Right lobe of liver (tissue), 6 donors: ENCODE data around the gene FOSB. TPM values are rescaled to one million over a fixed set of nuclear protein-coding genes. Genes with fewer than 3 reads are reported as not detected.

Experiments used
- ATAC-seq, 4 donors: fragments of 200-7000 bp; cut with Tn5 transposase; one replicate each; pipeline ENCODE4 v1.9.1; 2020; ENCODE audit warnings: mild to moderate bottlenecking in 4 of 4, moderate library complexity in 4 of 4
- DNase-seq, 3 donors: peaks; one replicate each; pipeline ENCODE4 v3.0.0-alpha.2; 2020
- H3K27ac ChIP-seq, 3 donors: fragments of 200-600 bp; one replicate each; pipeline ENCODE4 v1.8.0; 2022
- H3K27me3 ChIP-seq, 2 donors: fragments of 200-600 bp; one replicate each; pipeline ENCODE4 v1.8.0; 2022
- H3K36me3 ChIP-seq, 4 donors: fragments of 200-600 bp; sonication (generic) in 1 of 4; one replicate each; pipeline versions ENCODE4 v1.5.1 to v1.8.0; 2017 to 2022; ENCODE audit warnings: control low read depth in 1 of 4
- H3K4me1 ChIP-seq, 4 donors: fragments of 200-600 bp; sonication (generic) in 1 of 4; one replicate each; pipeline versions ENCODE4 v1.5.1 to v1.8.0; 2017 to 2022; ENCODE audit warnings: control low read depth in 1 of 4
- H3K4me3 ChIP-seq, 3 donors: fragments of 200-600 bp; one replicate each; pipeline ENCODE4 v1.8.0; 2022
- H3K9me3 ChIP-seq, 4 donors: fragments of 200-600 bp; sonication (generic) in 1 of 4; one replicate each; pipeline versions ENCODE4 v1.5.1 to v1.8.0; 2017 to 2022; ENCODE audit warnings: control low read depth in 1 of 4
- CTCF ChIP-seq, 4 donors: fragments of 200-600 bp in 3 of 4; fragments of 450-650 bp in 1 of 4; IDR thresholded peaks; one replicate each; pipeline versions ENCODE4 v1.5.1 to v1.8.0; 2016 to 2022; ENCODE audit warnings: antibody characterized with exemption in 4 of 4, mild to moderate bottlenecking in 2 of 4
- POLR2A ChIP-seq: fragments of 450-650 bp; IDR thresholded peaks from one replicate; pipeline ENCODE4 v1.6.1; 2017; ENCODE audit warnings: antibody characterized with exemption, mild to moderate bottlenecking
- WGBS: methylation state at CpG from one replicate; pipeline ENCODE4 v1.1.6; 2018; ENCODE audit warnings: low coverage, low lambda C conversion rate; ENCODE audit not compliant: insufficient coverage; ENCODE audit errors: missing lambda C conversion rate; 5-methylcytosine and 5-hydroxymethylcytosine counted together
- intact Hi-C, 2 donors: fragments of 100-400 bp; cut with DNase I; formaldehyde crosslinking; loops; one replicate each; pipeline versions ENCODE4 v1.11.2 to v1.14.1; 2022
- microRNA-seq, 2 donors: library from miRNA; unstranded; fragments of <30 nt; microRNA quantifications; one replicate each; pipeline ENCODE4, GENCODE V29; 2019 to 2020
- small RNA-seq, 2 experiments: library from RNA; depleted of rRNA; stranded (forward); fragments of <200 nt; gene quantifications; one replicate each; pipeline ENCODE3, GENCODE V24; 2016
- total RNA-seq, 6 experiments: library from RNA; depleted of rRNA in 2 of 6; stranded (reverse); fragments of >200 nt in 2 of 6; fragmentation: NEBNext Ultra II Directional in 3 of 6; extraction: Animal tissue kit (Norgen Biotek cat#: 25700) in 3 of 6; gene quantifications; one replicate each; pipeline versions ENCODE4 v1.1.0 to v1.2.4, GENCODE V29; 2016 to 2023
- donor health status: DM: no; HTN: yes; CAD: no.
- donor health status: DM: no; HTN: no; CAD: no.
- donor health status: DM: no; HTN: no; CAD: no.
- donor health status: DM: no; HTN: yes; CAD: no.
- donor health status: DM: no; HTN: yes; CAD: no.

Gene FOSB
- total RNA-seq, 6 experiments from 2014 or later, result 0.19 to 1.2 (median 0.44) TPM

GRCh38 chr19:45522010-45522941 lies 54.5 kb downstream of the FOSB start:
- no peak for DNase-seq
- Histone ChIP-seq H3K36me3 (peaks cover 0 to 34% (median 23%) of the 10 kb centered on the region in 4 donors), H3K27ac (no peak overlapping the region), H3K4me1 (peaks cover 0 to 25% (median 0%) of the 10 kb centered on the region in 4 donors), H3K27me3 (no peaks in the 10 kb centered on the region), H3K9me3 (no peaks in the 10 kb centered on the region), H3K4me3 (no peak overlapping the region)
- intact Hi-C loops, result loop anchor here (5.0 to 10.0 kb wide), 4 partner anchors 45 to 123 kb away; partner anchors contain the start of gene EML2 (in 1 of the 2)
- ATAC-seq, result no peak
- 80% methylated on average over 2 of the region's 24 CpGs for WGBS
- no peak for TF ChIP-seq POLR2A
- TF ChIP-seq CTCF (IDR thresholded peaks at IDR 0.05), result no peak

- Histone ChIP-seq H3K27me3 (no peaks in the 10 kb centered on the region), H3K4me3 (no peak overlapping the region), H3K27ac (no peak overlapping the region), H3K4me1 (peaks cover 0 to 26% (median 0%) of the 10 kb centered on the region in 4 donors), H3K9me3 (no peaks in the 10 kb centered on the region), H3K36me3 (peaks cover 0 to 34% (median 20%) of the 10 kb centered on the region in 4 donors)
- intact Hi-C loops, result loop anchor here (5.0 to 10.0 kb wide), 4 partner anchors 44 to 121 kb away; partner anchors contain the start of gene EML2 (in 1 of the 2)
- ATAC-seq, result peak; percentile 90 to 96 (median 93)
- peak; percentile 55 to 80 (median 77) for DNase-seq
- TF ChIP-seq CTCF (IDR thresholded peaks at IDR 0.05), result peak; percentile 83 to 92 (median 89)
- no peak for TF ChIP-seq POLR2A
- WGBS, result 34% methylated on average over 5 of the region's 9 CpGs
Measured at GRCh38 chr19:45523642-45524256, 56.0 kb downstream of the FOSB start.

- WGBS, result 33% methylated on average over 8 of the region's 15 CpGs
- intact Hi-C loops, result loop anchor here (5.0 to 10.0 kb wide), 4 partner anchors 43 to 120 kb away; partner anchors contain the start of gene EML2 (in 1 of the 2)
- peak in 2 of 3 donors; percentile 69 to 78 for DNase-seq
- Histone ChIP-seq H3K4me3 (no peak overlapping the region), H3K9me3 (no peaks in the 10 kb centered on the region), H3K27ac (peak overlapping the region in 1 of 3 donors; percentile 46), H3K36me3 (peaks cover 0 to 34% (median 20%) of the 10 kb centered on the region in 4 donors), H3K4me1 (peaks cover 0 to 34% (median 0%) of the 10 kb centered on the region in 4 donors), H3K27me3 (no peaks in the 10 kb centered on the region)
- TF ChIP-seq POLR2A (no peak), CTCF (IDR thresholded peaks at IDR 0.05) (no peak)
- ATAC-seq, result peak; percentile 21 to 65 (median 31)
Measured at GRCh38 chr19:45524575-45525129, 56.9 kb downstream of the FOSB start.

Small RNA genes within 50 kb of the gene (microRNA-seq; reads per million reads assigned to microRNA genes)
- 0 reads per million in 2 donors for gene MIR6088

Small RNA genes within 50 kb of the gene (small RNA-seq; reads per million reads assigned to genes)
- gene MIR6088, result 0 reads per million in 2 experiments

Other genes starting within 250 kb of the FOSB start
- 1 to 10 TPM; 1.8 to 6.9 (median 4.4) TPM for gene EXOC3L2, start 222.6 kb upstream of the FOSB start, total RNA-seq
- gene MARK4, start 216.7 kb upstream of the FOSB start, total RNA-seq, result 10 to 100 TPM; 14.2 to 23.5 (median 17.5) TPM
- gene CKM, start 145.1 kb upstream of the FOSB start, total RNA-seq, result 10 to 100 TPM in 1 of 6 experiments, 1 to 10 TPM in 2, under 1 TPM in 2, not detected in 1; 0.42 to 25.6 (median 1.1) TPM
- under 1 TPM in 2 of 6 experiments, not detected in 4; 0.22 to 0.26 TPM for gene KLC3, start 127.2 kb upstream of the FOSB start, total RNA-seq
- gene ERCC2, start 97.4 kb upstream of the FOSB start, total RNA-seq, result 10 to 100 TPM in 5 of 6 experiments, 1 to 10 TPM in 1; 9.8 to 13.7 (median 11.3) TPM
- gene PPP1R13L, start 62.9 kb upstream of the FOSB start, total RNA-seq, result 10 to 100 TPM in 4 of 6 experiments, 1 to 10 TPM in 2; 6.9 to 22.9 (median 14.6) TPM
- gene POLR1G, start 61.4 kb upstream of the FOSB start, total RNA-seq, result 1 to 10 TPM; 1.3 to 4.5 (median 3.2) TPM
- gene ERCC1, start 44.1 kb upstream of the FOSB start, total RNA-seq, result 10 to 100 TPM; 19.2 to 29.4 (median 22.6) TPM
- 1 to 10 TPM; 1.5 to 7.2 (median 2.9) TPM for gene RTN2, start 29.1 kb downstream of the FOSB start, total RNA-seq
- gene PPM1N, start 30.4 kb downstream of the FOSB start, total RNA-seq, result 1 to 10 TPM in 2 of 6 experiments, under 1 TPM in 3, not detected in 1; 0.32 to 2.0 (median 0.51) TPM
- gene VASP, start 39.5 kb downstream of the FOSB start, total RNA-seq, result 10 to 100 TPM; 19.4 to 64.1 (median 30.6) TPM
- gene OPA3, start 116.8 kb downstream of the FOSB start, total RNA-seq, result 10 to 100 TPM in 2 of 6 experiments, 1 to 10 TPM in 4; 6.7 to 18.1 (median 8.1) TPM
- gene GPR4, start 134.2 kb downstream of the FOSB start, total RNA-seq, result 1 to 10 TPM in 4 of 6 experiments, under 1 TPM in 2; 0.83 to 3.1 (median 1.3) TPM
- gene EML2, start 171.4 kb downstream of the FOSB start, total RNA-seq, result 10 to 100 TPM; 12.6 to 19.7 (median 13.8) TPM
- under 1 TPM in 4 of 6 experiments, not detected in 2; 0.07 to 0.23 (median 0.18) TPM for gene GIPR, start 200.2 kb downstream of the FOSB start, total RNA-seq
- 10 to 100 TPM; 79.7 to 92.5 (median 88.2) TPM for gene SNRPD2, start 224.0 kb downstream of the FOSB start, total RNA-seq
- gene QPCTL, start 224.7 kb downstream of the FOSB start, total RNA-seq, result 1 to 10 TPM; 4.4 to 6.9 (median 5.9) TPM